IPS DF 4.7 (cell line): ENCODE results near the gene P2RX6.

ENCODE experiments used
- DNase-seq: peaks from one replicate; pipeline ENCODE4 v3.0.0-alpha.2; 2013; ENCODE audit warnings: low spot score; ENCODE audit errors: extremely low read depth

P2RX6 gene

GRCh38 chr22:20979940-20980453 is 35.0 kb upstream of the P2RX6 start:
- DNase-seq = no peak

DNA sequence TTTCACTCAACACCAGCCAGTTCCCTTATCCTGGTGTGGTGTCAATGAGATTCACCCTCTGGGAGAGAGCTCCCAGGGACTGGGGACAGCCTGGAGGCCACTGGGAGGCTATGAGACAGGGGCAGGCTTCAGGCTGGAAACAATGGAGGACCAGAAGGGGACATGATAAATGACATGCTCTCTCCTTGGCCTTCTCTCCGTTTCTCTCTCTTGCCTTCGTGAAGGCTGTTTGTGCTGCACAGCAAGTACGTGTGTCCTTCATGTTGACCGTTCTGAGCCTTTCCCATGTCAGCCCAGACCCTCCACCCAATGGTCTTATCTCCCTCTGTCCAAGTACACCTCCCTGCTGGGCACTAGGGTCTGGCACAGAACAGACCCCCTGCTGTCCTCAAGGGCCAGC is 34.4 kb upstream of the P2RX6 start:
- no peak for DNase-seq

GRCh38 chr22:20980938-20981722 is 33.8 kb upstream of the P2RX6 start:
- no peak for DNase-seq

- no peak for DNase-seq
Observed at GRCh38 chr22:20981787-20982562, 33.0 kb upstream of the P2RX6 start, which contains the start of gene LZTR1. TSS of gene LZTR1 (plus strand) at chr22:20982297. CDS start at chr22:20982372, 75 bp downstream.

GRCh38 chr22:20982563-20982882 is 32.4 kb upstream of the P2RX6 start:
- DNase-seq = no peak

DNA sequence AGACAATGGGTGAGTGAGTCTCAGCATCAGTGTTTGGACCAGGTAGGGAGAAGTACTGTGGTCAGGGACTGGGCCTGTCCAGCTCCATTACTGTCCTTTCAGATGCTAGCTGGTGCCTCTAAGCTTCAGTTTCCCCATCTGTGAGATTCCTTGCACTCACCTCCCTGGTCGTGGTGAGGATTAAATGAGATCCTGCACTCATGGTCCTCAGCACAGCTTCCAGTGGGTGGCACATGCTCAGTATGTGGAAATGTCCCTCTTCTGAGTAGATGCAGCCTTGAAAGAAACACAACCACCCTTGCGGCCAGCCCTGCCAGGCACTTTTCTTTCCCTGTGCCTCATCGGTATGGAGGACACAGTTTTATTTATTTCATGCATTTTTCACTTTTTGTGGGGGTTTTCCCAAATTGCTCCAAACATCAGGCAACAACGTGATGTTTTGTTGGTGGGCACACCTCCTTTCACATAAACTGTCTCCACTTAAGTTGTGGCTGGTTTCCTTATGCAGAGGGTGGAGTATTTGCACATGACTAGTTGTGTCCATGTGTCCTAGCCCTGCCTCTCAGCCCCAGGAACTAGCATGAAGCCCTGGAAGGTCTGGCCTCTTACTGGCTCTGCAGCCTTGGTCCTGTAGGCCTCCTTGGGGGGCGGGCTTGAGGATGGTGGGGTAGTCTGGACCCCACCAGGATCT is 31.7 kb upstream of the P2RX6 start:
- no peak for DNase-seq

- DNase-seq = no peak
Observed at GRCh38 chr22:20985720-20986119, 29.2 kb upstream of the P2RX6 start.

GRCh38 chr22:20986365-20986764 is 28.6 kb upstream of the P2RX6 start:
- DNase-seq = no peak

- DNase-seq = no peak
Observed at GRCh38 chr22:20987375-20987774, 27.6 kb upstream of the P2RX6 start.

GRCh38 chr22:20988573-20989322 is 26.2 kb upstream of the P2RX6 start:
- no peak for DNase-seq

- DNase-seq = no peak
Observed at GRCh38 chr22:20989323-20990138, 25.4 kb upstream of the P2RX6 start.

DNA sequence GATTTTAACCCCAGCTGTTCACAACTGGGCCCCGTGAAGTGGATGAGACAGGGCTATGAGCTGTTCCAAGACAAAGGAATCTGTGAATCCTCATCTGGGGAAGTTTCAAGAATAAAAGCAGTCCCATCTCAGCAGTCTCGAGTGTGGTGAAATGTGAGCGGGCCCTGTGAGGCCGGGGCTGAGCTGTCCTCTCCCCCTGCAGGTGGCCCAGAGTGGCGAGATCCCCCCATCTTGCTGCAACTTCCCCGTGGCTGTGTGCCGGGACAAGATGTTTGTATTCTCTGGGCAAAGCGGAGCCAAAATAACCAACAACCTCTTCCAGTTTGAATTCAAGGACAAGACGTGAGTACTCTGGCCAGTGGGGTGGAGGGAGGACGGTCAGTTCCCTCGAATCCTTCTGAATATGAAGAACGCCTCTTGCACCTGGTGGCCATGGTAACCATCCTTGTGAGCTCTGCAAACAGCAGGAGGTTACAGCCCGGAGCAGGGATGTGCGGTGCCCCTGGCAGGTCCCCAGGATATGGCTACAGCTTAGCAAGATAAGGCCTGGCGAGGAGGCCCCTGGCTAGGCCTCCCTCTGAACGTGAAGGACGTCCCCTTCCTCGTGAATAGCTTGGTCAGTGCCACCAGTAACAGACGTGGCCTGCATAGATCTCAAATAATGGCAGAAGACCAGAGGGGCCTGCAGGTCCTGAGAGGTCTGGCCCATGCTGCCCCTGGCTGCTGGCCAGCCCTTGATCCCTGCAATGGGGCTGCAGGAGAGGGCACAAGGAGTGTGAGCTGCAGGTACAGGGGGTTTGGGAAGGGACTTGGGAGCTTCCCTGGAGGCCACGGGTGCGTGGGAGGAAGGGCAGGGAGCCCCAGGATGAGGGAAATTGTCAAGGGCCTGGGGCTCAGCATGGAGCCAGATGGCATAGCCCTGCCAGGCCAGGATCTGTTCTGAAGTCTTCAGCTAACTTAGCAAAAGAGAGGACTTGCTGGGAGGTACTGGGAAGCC is 24.5 kb upstream of the P2RX6 start:
- no peak for DNase-seq

- no peak for DNase-seq
Observed at GRCh38 chr22:20991252-20992055, 23.5 kb upstream of the P2RX6 start.

DNA sequence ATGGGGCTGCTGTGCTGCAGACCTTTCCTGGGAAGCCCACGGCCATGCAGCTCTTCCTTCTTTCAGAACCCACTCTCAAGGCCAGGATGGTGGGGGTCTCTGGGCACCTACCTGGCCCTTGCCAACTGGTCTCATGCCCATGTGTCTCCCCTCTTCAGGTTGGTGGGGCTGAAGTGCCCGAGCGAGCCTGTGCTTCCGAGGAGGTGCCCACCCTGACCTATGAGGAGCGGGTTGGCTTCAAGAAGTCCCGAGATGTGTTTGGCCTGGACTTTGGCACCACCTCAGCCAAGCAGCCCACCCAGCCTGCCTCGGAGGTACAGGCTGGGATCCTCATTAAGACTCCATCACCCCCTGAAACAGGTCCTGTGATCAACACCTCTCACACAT is 22.9 kb upstream of the P2RX6 start:
- no peak for DNase-seq

DNA sequence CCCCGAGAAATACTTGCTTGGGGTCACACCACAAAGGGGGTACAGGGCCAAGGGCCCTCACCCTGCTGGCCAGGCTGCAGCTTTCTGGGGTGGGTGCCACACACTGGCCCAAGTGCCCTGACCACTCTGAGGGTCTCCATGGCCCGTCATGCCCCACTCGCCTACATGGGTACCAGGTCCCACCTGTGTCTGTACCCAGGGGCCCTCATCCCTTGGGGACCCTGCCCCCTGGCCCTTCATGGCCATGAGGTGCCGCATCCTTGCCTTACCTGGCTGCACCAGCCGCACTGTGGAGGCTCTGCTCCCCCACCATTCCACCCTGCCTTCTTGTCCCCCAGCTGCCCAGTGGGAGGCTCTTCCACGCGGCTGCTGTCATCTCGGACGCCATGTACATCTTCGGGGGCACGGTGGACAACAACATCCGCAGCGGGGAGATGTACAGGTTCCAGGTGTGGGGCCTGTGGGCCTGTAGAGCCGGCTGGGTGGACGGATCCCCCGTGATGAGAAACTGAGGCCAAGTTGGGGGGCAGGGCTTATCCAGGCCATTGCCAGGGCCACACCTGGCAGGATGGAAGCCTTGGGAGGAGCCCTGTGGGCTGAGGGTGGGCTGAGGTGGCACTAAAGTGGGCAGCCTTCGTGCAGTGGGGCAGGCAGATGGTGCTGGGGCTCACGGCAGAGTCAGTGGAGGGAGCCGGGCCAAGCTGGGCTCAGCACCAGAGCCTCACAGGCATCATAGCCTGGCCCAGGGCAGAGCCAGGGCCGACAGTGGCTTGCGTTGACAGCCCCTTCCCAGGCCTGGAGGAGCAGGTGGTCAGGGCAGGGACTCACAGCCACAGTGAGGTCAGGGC is 22.3 kb upstream of the P2RX6 start:
- DNase-seq = no peak

DNA sequence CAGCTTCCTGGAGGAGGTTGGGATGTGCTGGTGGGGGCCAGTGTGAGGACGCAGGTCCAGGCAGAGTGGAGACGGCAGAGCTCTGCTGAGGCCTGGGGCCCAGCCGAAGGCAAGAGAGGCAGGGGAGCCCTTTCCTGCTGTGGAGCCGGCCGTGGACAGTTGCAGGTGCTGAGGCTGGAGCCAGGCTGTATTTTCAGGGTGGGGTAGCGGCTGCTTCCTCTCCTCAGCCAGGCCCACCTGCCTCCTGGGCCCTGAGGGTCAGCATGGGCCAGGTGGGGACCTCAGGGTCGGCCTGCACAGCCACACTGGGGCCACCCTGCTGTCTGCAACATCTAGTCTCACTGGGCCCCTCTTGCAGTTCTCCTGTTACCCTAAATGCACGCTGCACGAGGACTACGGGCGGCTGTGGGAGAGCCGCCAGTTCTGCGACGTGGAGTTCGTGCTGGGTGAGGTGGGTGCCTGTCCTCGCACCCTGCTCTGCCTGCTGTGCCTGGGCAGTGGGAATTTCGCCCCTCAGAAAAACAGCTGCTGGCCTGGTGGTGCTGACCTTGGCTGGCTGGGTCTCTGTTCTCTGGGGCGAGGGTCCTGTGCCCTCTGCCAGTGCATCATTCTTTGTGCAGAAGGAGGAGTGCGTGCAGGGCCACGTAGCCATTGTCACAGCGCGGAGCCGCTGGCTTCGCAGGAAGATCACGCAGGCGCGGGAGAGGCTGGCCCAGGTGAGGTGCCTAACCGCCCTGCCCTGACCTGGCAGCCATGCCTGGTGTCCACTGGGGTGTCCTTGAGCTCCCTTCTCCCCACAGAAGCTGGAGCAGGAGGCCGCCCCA is 21.4 kb upstream of the P2RX6 start:
- no peak for DNase-seq
